NCI-H2196 treated with DMSO at 0.1 percent for 48 hours (cell line): ENCODE results near the gene ASB18.

ENCODE experiments used
- DNase-seq: peaks from one replicate; lab custom pipeline; 2025; ENCODE audit not compliant: unreplicated experiment; lab: John Stamatoyannopoulos, UW

The ASB18 gene

DNA sequence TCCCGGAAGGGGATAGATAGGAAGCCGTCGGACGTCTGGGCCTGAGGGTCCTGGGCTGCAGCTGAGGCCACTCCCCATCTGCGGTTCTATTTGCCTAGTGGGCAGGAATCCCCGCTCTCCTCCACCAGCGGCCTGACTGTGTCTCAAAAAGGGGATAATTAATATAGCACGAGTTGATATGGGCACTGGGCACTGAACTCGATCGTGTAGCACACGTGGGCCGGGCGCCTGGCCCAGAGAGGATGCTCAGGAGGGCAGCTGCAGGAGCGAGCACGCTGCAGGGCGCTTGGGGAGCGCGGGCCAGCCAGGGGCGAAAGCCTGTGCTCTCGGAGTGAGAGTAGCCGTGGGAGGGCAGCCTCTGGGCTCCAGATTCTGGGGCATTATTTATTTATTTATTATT is 87.3 kb downstream of the ASB18 start:
- DNase-seq = no peak

DNA sequence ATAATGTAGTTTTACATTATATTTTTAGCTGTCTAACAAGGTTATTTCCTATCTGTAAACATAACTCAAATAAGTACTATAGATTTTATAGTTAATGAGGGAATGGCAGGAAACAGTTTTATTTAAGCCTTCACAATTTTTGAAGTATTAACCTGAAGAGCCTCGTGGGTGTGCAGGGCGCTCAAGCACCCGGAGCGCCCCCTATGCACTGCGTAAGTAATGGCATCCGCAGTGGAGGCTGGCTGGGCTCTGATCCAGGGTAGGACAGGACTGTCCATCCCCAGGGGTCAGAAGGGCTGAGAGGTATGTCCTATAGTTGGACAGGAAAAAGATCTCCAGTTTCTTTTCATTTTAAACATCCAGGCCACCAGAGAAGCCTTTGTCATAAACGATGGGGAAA is 87.8 kb downstream of the ASB18 start:
- peak; percentile 19 for DNase-seq

DNA sequence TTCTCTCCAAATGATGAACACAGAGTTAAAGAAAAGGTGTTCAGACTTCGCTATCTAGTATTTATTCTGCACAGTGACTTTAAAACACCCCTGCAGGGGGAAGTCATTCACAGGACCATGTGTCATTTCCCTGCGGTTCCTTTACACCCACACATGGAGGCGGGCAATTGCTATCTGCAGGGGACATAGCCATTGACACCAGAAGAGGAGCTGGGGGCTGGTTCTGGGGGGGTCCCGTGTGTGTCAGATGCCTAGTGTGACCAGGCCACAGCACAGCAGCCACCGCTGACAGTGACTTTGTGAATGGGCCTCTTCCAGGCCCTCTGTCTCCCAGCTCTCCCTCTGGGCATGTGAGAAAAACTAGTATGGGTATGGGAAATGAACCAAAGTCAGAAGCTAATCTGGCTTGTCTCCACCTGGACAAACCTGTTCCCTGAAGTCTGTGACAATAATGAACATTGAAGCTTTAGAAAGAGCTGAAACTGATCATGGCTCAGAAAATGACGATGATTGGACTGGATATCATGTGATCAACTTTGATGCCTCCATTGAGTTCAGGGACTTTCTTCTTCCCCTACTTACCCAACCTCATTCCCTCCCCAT is 88.6 kb downstream of the ASB18 start:
- no peak for DNase-seq

DNA sequence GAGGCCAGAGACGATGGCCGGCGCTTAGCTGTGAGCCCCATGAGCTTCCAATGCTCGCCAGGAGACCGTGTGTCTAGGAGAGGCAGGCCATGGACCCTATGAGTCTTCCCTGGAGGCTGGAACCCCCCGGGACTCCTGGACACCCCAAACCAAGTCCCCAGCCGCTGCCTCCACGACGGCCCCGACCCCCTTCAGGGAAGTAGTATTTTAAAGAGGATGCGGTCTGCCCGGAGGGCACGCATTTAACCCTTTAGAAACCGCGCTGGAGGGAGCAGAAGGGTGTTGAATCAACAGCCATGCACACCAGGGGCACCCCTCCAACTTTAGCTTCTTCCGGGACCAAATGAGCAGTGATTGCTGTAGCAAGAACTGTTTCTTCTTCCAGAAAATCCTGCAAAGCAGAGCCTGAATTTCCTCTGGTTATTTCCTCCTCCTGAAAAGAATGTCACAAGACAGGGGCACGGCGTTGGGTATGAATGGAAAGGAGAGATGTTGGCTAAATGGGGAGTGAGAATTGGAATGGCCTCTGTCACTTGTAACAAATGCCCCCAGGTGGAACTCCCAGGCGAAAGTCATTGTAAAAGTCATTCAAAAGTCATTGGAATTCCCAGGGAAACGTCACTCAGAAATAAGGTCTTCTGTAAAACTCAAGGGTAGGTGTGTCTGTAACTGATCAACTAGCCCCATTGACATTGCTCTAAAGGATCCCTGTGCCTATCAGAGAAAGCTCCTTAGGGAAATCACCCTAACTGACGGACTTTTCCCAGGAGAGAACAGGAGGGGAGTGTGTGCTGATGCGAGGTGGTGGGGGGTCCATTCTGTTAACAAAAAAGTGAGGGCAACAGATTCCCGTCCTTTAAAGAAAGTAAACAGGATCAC is 90.2 kb downstream of the ASB18 start:
- no peak for DNase-seq

DNA sequence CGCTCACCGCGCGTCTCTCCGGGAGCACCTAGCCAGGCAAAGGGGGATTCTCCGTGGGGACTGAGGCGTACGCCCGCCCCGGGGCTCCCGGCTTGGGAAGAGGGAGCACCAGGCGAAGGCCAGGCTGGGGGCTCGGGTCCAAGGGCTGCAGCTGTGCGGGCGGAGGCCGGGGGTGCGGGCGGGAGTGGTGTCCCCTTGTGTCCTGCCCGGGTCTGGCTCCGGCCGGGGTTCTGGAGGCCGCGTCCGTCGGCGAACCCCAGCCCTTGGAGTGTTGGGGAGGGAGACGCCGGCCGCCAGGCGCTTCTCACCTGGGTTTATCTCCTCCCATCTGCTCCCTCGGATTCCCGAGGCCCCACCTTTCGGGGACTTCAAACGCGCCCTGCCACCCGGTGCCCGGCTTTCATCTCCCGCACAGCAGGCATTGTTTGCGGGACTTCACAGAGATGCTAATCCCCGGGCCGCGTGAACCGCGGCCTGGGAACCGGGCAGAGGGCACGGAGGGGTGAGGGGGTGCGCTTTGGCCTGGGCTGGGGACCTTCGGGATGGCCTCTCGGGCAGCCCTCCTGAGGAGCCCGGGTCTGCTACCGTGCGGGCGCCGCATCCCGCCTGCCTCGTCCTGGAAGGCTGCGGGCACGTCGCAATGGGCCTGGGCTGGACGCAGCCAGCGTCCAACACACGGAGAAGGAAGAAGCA is 91.0 kb downstream of the ASB18 start:
- DNase-seq = no peak

DNA sequence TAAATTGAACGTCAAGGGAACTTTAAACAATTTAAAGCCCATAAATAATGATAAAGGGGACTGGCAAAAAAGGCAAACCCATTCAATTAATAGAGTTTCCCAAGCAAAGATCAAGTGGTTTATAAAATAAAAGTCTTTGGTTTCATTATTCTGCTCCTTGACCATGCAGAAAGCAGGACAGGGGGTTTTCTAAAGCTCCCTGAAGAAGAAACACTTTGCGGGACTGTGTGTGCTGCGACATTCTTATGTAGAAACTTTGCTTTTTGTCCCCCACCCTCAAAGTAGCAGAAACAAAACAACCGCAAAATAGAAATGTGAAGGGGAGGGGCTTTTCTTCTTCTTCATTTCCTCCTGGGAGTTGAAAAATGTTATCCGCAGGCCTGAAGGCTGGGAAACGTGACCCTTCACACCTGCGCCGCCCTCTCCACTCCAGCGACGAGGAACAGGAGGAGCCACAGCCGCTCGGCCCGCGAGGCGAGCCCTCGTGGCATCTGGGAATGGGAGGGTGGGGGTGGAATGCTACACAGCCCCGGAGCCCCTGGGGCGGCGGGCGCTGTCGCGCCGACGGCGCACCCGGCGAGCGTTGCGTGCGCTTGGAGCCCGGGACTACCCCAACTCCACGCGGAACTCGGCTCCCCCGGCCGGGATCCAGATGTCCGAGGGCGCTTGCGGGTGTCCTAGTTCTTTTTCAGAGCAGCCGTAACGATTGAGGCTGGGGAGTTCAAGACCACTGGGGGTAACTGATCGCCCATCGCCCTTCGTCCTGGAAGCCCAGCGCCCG is 91.8 kb downstream of the ASB18 start:
- no peak for DNase-seq

DNA sequence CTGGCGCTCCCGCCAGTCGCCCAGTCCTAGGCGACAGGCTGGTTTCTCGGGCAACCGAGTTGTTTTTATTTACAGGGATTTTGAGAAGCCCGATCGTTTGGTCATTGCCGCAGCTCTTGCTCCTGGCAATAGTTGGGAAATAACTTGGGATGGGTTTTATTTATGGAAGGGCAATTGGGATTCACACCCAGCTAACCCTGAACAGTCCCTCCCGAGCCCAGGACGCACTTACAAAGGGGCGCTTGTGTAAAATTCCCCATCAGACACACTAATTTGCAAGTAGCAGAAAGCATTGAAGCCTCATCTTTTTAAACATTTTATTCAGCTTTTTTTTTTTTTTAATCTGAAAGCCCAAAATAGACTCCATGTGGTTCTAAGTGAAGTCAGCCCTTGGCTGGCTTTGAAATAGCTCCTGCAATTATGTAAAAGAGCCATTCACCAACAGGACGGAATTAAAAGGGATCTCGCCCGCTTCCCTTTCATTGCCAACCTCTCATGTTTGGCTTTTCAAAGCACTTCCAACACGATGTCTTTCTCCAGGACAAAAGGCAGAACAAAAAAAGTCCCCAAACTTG is 92.4 kb downstream of the ASB18 start:
- no peak for DNase-seq

DNA sequence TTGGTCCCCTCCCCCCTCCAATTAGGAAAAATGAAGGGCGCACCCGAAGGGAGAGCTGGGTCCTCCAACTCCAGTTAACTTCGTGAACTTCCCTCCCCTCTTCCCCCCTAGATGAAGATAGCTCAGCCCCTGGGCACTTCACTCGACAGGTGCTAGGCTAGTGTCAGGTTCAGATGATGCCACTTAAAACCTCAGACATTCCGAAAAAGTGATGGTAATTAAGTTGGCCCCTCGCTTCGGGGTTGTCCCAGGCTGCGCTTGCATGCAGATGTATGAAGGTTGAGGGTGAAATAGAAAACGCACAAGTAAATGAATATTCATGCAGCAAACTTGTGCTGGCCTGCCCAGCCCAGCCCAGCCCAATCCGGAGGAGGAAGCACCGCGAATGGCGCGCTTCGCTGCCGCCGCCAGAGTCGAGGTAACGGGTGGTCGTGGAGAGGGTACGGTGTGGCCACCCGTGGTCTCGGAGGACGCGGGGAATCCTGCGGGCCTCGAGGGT is 93.0 kb downstream of the ASB18 start:
- DNase-seq = no peak

DNA sequence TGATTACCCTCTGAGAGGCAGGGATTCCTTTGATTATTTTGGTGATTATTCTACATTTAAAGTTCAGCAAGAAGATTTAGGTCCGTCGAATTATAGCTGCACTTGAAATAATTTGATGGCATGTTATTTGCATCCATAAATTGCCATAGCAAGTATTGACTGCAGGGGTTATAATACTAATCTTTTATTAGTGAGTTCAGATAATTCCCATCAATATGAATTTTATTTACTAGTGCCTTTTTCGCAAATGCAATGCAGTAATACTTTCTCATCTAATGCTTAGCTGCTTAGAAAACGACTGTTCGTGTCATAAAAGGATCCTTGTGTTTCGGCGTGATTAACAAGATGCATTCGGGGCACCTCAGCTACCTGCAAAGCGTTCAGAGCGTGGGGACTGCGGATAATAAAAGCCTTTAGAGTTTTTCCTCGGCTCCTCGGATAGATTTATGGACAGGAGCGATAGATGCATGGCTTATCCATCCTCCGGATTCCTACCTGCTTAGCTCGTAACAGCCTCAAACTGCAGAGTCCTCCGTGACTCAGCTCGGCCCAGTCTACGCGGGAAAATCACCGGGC is 93.5 kb downstream of the ASB18 start:
- DNase-seq = no peak

DNA sequence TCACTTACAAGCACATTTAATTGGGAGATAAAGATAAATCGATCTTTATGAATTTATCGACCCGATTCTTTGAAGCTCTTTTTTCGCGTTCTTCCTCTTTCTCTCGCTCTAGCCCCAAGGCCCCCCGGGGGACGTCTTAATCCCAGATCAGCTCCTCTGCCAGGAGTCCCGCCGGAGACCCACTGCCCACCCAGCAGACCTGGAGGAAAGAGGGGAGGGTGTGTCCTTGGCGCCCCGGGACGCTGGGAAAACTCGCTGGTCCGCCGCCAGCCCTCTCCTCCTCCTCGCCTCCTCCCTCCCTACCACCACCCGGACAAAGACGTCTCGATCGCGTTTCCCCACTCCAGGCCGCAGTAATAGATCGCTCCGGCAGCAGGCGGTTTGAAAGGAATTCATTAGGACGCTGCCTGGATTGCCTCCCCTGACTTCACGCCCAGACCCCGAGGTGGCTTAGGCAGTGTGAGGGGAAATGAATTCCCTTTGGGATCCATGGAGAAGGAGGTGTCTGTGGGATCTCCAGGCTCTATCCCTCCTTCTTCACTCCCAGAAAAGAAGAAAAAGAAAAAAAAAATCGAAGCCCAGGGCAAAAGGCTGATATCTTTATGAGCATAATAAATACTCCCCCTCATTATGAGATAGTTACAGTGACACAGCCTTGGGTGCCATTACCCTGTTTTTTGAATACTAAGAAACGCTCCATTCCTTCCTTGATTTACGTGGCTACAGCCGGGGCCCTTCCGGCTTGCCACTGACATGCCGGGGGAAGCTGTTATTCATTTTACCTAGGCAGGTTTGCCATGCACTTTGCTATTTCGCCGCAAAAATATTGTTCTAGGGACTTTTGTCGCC is 94.2 kb downstream of the ASB18 start:
- no peak for DNase-seq

DNA sequence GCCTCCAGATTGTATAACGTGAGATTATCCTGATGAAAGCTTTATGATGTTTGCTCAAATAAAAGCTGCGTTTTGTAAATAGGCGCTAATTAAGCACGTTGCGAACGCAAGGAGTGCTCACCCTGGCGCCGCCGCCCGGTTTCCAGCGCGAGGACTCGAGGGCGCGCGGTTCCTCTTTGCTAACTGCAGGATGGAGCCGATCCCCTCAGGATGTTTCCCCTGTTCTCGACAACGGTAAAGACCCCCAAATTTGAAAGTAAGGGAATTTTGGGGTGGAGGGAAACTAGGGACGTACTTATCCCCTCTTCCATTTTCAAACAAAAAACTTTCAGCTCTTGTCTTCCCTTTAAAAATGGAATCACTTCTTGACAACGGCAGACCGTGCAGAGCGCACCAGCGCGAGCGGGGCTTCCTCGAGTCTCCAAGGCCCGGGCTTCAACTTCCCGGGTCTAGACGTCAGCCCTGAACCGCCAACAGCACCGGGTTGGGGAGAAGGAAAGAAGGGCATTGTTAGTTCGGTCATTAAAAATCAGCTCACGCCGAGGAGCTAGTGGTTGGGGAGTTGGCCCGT is 95.0 kb downstream of the ASB18 start:
- no peak for DNase-seq

DNA sequence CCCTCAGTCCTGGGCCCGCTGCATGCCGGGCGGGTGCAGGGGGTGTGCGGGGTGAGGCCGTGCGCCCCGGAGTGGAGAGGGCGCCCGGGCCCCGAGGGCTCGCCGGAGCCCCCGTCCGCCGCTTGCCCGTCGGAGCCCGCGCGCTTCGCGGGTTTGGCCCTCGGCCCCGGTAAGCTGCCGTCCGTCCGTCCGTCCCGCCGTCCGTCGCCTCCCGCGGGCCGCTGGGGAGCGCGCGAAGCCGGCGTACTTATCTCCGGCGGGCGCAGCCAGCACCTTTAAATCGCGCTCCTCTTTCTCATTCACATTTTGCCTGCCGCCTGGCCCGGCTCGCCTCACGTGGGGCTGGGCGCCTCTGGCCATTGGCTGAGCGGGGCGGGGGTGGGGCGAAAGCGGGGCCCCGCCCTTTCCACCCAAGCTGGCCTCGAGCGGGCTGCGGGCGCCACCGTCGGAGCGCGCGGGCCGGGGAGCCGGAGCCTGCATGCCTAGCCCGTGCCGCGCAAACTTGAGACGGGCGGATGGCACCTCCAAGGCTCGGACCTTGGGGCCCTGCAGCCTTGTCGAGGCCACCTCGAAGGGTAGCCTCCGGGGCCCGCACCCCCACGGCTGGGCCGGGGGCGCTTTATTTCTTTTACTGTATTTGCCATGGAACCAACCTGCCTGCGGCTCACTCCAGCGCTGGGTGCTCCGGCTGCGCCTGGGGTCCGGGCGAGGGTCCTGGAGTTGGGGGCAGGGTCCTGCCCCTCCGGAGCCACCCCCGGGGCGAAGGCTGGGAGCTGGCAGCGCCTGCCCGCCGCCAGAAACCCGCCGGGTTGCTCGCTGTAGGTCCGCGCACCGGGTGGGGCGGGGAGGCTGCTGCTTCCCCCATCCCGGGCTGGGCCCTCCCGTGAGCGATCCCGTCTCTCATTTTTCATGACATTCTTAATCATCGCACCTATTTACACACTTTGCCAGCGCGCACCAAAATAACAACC is 95.8 kb downstream of the ASB18 start, which contains the start of gene GBX2:
GBX2 (minus strand) TSS at position 277 of the 971 bp plus-strand sequence. CDS start 415 bp downstream, outside the sequence.
- DNase-seq = peak; percentile 77

DNA sequence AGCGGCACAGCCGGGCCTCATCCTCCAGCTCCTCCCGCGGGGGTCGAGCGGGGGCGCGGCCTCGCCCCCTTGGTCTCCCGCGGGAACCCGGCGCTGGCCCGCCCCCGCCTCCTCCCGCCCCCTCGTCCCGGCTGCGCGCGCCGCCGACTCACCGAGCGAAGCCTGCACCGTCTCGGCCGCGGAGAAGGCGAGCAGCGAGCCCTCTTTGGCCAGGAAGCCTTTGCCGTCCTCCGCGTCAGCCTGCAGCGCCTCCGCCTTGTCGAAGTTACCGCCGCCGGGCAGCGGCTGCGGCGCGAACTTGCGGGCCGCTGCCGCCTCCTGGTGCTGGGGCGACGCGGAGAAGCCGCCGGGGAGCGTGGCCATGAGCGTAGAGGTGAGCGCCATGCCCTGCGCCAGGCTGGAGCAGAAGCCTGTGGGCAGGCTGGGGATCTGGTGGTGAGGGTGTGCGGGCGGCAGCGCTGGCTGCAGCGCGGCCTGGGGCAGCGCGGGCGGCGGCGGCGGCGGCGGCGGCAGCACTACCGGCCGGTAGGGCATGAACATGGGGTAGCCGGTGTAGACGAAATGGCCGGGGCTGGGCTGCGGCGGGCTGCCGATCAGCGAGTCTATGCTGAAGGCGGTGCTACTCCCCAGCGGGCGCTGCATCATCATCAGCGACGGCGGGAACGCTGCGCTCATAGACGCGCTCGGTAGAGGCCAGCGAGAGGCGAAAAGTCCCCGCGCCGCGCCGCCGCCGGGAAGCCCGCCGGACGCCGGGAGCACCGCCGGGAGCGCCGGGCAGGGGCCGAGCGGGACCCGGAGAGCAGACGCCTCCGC is 96.7 kb downstream of the ASB18 start:
- no peak for DNase-seq

DNA sequence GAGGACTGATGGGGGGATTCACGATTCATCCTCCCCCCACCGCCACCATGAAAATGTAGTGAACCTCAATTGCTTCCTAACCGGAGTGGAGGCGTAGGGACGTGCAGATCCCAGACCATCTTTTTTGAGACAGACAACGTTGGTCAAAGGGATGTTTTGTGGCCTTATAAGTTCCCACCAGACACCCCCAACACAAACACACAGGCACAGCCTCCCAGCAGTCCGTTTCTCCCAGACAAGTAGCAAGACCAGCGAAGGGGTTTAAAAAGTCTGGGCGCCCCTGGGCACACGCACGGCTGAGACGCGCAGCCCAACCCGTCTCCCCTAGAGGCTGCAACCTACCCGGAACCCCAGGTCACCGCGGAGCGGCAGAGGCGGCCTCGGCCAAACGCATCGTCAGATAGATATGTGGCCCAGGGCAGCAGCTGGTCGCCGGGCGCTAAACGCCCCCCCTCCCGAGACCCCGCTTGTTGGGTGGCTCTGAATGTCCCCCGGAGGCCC is 97.4 kb downstream of the ASB18 start:
- no peak for DNase-seq

DNA sequence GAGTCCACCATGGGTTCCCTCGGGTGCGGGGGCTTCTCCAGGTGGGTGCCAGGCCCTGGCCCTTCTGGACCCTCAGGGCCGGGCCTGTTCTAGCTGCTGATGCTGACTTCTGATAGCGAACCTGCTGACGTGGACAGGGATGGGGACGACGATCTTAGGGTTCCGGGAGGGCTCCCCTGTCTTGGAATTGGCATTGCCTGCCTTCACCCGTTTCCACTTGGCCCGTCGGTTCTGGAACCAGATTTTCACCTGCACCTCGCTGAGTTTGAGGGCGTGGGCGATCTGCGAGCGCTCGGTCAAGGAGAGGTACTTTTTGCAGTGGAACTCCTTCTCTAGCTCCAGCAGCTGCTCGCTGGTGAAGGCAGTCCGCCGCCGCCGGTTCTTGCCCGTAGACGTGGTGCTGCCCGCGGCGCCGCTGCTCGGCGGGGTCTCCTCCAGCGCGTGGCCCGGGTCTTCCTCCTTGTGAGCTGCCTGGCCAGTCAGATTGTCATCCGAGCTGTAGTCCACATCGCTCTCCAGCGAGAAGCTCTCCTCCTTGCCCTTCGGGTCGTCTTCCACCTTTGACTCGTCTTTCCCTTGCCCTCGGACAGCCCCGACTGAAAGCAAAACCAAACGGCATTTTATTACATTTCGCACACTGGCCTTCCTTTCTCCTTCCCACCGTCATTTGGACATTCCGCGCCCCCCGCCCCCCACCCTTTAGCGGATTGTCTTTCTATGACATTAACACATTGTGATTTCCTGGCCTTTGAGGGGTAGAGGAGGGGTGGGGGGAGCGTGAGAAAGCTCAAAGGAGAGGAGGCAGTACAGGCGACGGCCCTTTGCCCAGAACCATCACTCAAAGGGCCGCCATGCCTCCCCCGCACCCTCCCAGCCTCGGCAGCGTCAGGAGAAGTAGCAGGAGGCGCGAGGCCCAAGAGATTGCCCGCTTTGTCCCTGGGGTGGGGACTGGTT is 98.1 kb downstream of the ASB18 start:
- DNase-seq = no peak
